Natural killer cell (primary cell): ENCODE results near the gene HINFP. TPM values are rescaled to one million over a fixed set of nuclear protein-coding genes. Genes with fewer than 3 reads are reported as not detected.
A peak's percentile ranks its signal among the peaks of the same experiment; 100 is the strongest.

Experiments
- ATAC-seq, 3 donors: fragments of 150-1000 bp in 2 of 3; fragments of 200-7000 bp in 1 of 3; cut with Tn5 transposase; 1 replicate in 1 of 3; 2 replicates in 2 of 3; pipeline ENCODE4 v1.10.0; 2021; ENCODE audit warnings: mild to moderate bottlenecking in 2 of 3, moderate library complexity in 2 of 3
- DNase-seq, 2 donors: peaks; one replicate each; pipeline versions ENCODE4 v3.0.0 to v3.0.0-alpha.2; 2013 to 2021; ENCODE audit warnings: mixed read lengths in 1 of 2
- H3K27ac ChIP-seq: one replicate; pipeline ENCODE4 v1.5.1; 2013; ENCODE audit warnings: mild to moderate bottlenecking, low read length
- H3K27me3 ChIP-seq: one replicate; pipeline ENCODE4 v1.6.1; 2013; ENCODE audit warnings: low read length; ENCODE audit not compliant: control insufficient read depth, insufficient read depth
- H3K36me3 ChIP-seq: one replicate; pipeline ENCODE4 v1.6.1; 2013; ENCODE audit warnings: low read length; ENCODE audit not compliant: control insufficient read depth, insufficient read depth
- H3K4me1 ChIP-seq: one replicate; pipeline ENCODE4 v1.6.1; 2013; ENCODE audit warnings: low read length; ENCODE audit not compliant: control insufficient read depth, insufficient read depth
- H3K4me3 ChIP-seq: one replicate; pipeline ENCODE4 v1.5.1; 2013; ENCODE audit warnings: low read length
- H3K9me3 ChIP-seq: one replicate; pipeline ENCODE4 v1.6.1; 2013; ENCODE audit warnings: low read length; ENCODE audit not compliant: control insufficient read depth, insufficient read depth
- H3K27ac Mint-ChIP-seq, 2 donors: one replicate each; pipeline ENCODE4 v1.8.0; 2022; ENCODE audit warnings: mild to moderate bottlenecking in 2 of 2, mixed read lengths in 2 of 2, moderate library complexity in 1 of 2
- H3K27me3 Mint-ChIP-seq, 2 donors: one replicate each; pipeline ENCODE4 v1.8.0; 2022; ENCODE audit warnings: low read depth in 2 of 2, mixed read lengths in 2 of 2
- H3K36me3 Mint-ChIP-seq: one replicate; pipeline ENCODE4 v1.8.0; 2022; ENCODE audit warnings: mixed read lengths
- H3K4me1 Mint-ChIP-seq, 2 donors: one replicate each; pipeline ENCODE4 v1.8.0; 2022; ENCODE audit warnings: mixed read lengths in 2 of 2
- H3K4me3 Mint-ChIP-seq: one replicate; pipeline ENCODE4 v1.8.0; 2022; ENCODE audit warnings: mild to moderate bottlenecking, moderate library complexity, mixed read lengths
- H3K9me3 Mint-ChIP-seq, 2 donors: one replicate each; pipeline ENCODE4 v1.8.0; 2022; ENCODE audit warnings: mixed read lengths in 2 of 2
- CTCF ChIP-seq: fragments of 200-600 bp; IDR thresholded peaks from one replicate; pipeline ENCODE4 v1.8.0; 2022; ENCODE audit warnings: antibody characterized with exemption
- WGBS: methylation state at CpG from one replicate; pipeline ENCODE4 v1.1.7; 2013; ENCODE audit warnings: missing lambda C conversion rate; ENCODE audit not compliant: insufficient coverage; 5-methylcytosine and 5-hydroxymethylcytosine counted together
- intact Hi-C: fragments of 100-400 bp; cut with micrococcal nuclease; formaldehyde crosslinking; loops from one replicate; pipeline ENCODE4 v1.14.2; 2022
- total RNA-seq, 4 donors: library from RNA; stranded (reverse); fragments of 120-200 nt in 1 of 4; gene quantifications; one replicate each; pipeline versions ENCODE4 v1.2.3 to v1.2.4, GENCODE V29; 2013 to 2022

Gene HINFP
- total RNA-seq, 3 donors from 2014 or later (not counting 1 experiment from before 2014, with no cell fraction given) = 30.2 to 38.2 (median 31.5) TPM

GRCh38 chr11:119152604-119153003 lies 31.2 kb downstream of the HINFP start:
- Mint-ChIP-seq H3K4me3 (peak overlapping the region; percentile 35), H3K27me3 (peaks cover 49 to 59% of the 10 kb centered on the region in 2 donors), H3K36me3 (no peaks in the 10 kb centered on the region), H3K4me1 (peaks cover 0 to 22% of the 10 kb centered on the region in 2 donors), H3K27ac (no peak overlapping the region), H3K9me3 (no peaks in the 10 kb centered on the region)
- Histone ChIP-seq H3K4me3 (no peak overlapping the region), H3K27ac (no peak overlapping the region), H3K9me3 (no peaks in the 10 kb centered on the region), H3K4me1 (peaks cover 13% of the 10 kb centered on the region), H3K27me3 (peaks cover 19% of the 10 kb centered on the region), H3K36me3 (no peaks in the 10 kb centered on the region)
- ATAC-seq (no peak), DNase-seq (no peak)
- intact Hi-C loops = no loop called here
- WGBS = 93% methylated on average over 4 of the region's 4 CpGs
- no peak for TF ChIP-seq CTCF

- no peak for DNase-seq
- Histone ChIP-seq H3K27ac (no peak overlapping the region), H3K4me1 (peaks cover 13% of the 10 kb centered on the region), H3K27me3 (peaks cover 18% of the 10 kb centered on the region), H3K36me3 (no peaks in the 10 kb centered on the region), H3K9me3 (no peaks in the 10 kb centered on the region), H3K4me3 (no peak overlapping the region)
- WGBS = 91% methylated on average over 8 of the region's 9 CpGs
- no peaks in the 10 kb centered on the region for H3K36me3 Mint-ChIP-seq
- ATAC-seq = no peak
- H3K4me3 Mint-ChIP-seq = peak overlapping the region; percentile 35
- no peak for TF ChIP-seq CTCF
- no peak overlapping the region for H3K27ac Mint-ChIP-seq
- H3K4me1 Mint-ChIP-seq = peaks cover 0 to 18% of the 10 kb centered on the region in 2 donors
- H3K9me3 Mint-ChIP-seq = no peaks in the 10 kb centered on the region
- intact Hi-C loops = no loop called here
- peaks cover 42 to 53% of the 10 kb centered on the region in 2 donors for H3K27me3 Mint-ChIP-seq
Measured at GRCh38 chr11:119153049-119153818, 31.9 kb downstream of the HINFP start.

- H3K27ac ChIP-seq = no peak overlapping the region
- no peak overlapping the region for H3K4me3 Mint-ChIP-seq
- no peaks in the 10 kb centered on the region for H3K9me3 Mint-ChIP-seq
- no peak overlapping the region for H3K27ac Mint-ChIP-seq
- WGBS = 95% methylated on average over 4 of the region's 6 CpGs
- no peak for DNase-seq
- H3K4me3 ChIP-seq = no peak overlapping the region
- H3K36me3 ChIP-seq = no peaks in the 10 kb centered on the region
- H3K27me3 Mint-ChIP-seq = peaks cover 36 to 50% of the 10 kb centered on the region in 2 donors
- no peaks in the 10 kb centered on the region for H3K36me3 Mint-ChIP-seq
- intact Hi-C loops = no loop called here
- no peak for TF ChIP-seq CTCF
- H3K9me3 ChIP-seq = no peaks in the 10 kb centered on the region
- ATAC-seq = no peak
- peaks cover 0 to 13% of the 10 kb centered on the region in 2 donors for H3K4me1 Mint-ChIP-seq
- peaks cover 11% of the 10 kb centered on the region for H3K27me3 ChIP-seq
- peaks cover 6% of the 10 kb centered on the region for H3K4me1 ChIP-seq
Measured at GRCh38 chr11:119154178-119154577, 32.8 kb downstream of the HINFP start.
